NCI-H1694 treated with DMSO at 0.1 percent for 48 hours (cell line): ENCODE measurements around the gene C19orf85.
A peak's percentile ranks its signal among the peaks of the same experiment; 100 is the strongest.

ENCODE experiments used
- DNase-seq: peaks from one replicate; lab custom pipeline; 2025; lab: John Stamatoyannopoulos, UW

The C19orf85 gene

GRCh38 chr19:55477905-55478304 lies 13.4 kb upstream of the C19orf85 start:
- no peak for DNase-seq

DNA sequence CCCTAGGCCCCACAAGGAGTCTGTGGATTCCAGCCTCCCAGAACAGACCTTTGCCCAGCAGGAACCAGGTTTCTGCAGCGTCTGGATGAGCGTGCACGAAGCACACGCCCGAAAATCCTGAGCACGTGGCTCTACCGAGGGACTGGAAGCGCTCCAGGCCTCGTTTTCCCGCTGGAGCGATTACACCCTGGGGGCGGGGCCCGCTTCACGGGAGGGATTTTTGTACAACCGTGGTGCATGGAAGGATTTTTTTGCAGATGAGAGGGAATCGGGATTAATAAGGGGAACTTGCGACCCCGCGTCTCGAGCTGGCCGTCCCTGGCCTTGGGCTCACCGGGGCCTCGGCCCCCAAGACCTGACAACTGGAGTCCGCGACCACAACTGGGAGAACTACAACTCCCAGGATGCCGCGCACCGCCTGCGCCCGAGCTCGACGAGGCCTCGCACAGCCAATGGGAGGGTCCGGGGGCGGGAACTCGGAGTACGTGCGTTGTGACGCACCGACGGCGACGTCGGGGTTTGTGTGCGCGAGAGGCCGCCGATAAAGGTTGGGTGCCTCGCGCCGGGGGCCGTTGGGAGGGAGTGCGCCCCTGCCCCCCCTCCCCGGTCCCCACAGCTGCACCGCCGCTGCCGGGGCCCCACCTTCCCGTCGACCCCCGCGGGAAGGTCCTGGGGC lies 11.7 kb upstream of the C19orf85 start, which contains the start of gene ZNF628:
ZNF628 (plus strand) TSS at position 518 of the 676 bp plus-strand sequence. CDS start 3,294 bp downstream, outside the sequence.
- peak; percentile 95 for DNase-seq

- no peak for DNase-seq
These were observed 10.0 kb upstream of the C19orf85 start for GRCh38 chr19:55474269-55475265.

DNA sequence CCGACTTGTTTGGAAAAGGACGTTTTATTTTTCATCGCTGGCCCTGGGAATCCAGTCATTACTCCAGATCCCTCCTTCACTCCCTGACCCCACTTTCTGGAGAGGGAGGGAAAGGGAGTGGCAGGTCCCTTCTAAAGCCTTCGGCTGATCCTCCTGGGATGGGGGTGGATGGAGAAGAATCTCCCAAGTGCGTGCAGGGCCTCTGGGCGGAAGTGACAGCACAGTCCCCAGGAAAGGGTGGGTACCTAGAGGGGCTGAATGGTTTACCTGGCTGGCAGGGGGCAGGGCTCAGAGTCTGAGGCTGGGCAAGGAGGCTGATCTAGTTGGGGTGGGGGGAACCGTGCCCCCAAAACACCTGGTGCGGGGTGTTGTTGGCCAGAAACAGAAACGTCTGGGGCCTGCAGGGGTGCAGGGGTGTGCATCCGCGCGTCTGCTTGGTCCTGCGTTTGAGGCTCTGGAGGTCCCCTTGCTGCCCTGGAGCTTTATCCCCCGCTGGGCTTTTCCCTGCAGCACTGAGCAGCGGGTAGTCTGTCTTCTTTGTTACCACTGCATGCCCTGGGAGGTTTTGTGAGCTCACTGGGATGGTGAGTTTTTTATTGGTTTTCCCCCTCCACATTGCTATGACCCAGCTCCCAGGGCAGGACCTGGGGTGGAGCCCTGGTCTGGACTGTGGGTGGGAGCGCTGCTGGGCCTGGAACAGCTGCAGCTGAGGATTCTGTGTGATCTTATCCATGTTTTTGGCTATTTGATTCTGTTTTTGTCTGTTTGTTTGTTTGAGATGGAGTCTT lies 8.9 kb upstream of the C19orf85 start:
- DNase-seq = no peak

- no peak for DNase-seq
These were observed 7.9 kb upstream of the C19orf85 start for GRCh38 chr19:55472463-55472862.

DNA sequence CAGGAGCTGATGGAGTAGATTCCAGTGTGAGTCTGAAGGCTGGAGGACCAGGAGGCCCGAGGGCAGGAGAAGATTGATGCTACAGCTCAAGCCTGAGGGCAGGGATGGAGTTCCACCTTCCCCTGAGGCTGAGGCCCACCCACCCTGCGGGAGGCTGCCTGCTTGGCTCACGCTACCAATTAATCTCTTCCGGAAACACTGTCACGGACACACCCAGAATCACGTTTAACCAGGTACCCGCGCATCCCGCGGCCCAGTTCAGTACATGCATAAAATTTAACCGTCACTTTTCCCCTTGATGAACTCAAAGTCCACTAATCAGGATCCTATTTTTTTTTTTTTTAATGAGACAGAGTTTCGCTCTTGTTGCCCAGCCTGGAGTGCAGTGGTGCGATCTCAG lies 6.7 kb upstream of the C19orf85 start:
- DNase-seq = no peak

GRCh38 chr19:55468054-55468393 lies 3.5 kb upstream of the C19orf85 start:
- DNase-seq = no peak

GRCh38 chr19:55467236-55468053 lies 2.9 kb upstream of the C19orf85 start:
- DNase-seq = no peak

DNA sequence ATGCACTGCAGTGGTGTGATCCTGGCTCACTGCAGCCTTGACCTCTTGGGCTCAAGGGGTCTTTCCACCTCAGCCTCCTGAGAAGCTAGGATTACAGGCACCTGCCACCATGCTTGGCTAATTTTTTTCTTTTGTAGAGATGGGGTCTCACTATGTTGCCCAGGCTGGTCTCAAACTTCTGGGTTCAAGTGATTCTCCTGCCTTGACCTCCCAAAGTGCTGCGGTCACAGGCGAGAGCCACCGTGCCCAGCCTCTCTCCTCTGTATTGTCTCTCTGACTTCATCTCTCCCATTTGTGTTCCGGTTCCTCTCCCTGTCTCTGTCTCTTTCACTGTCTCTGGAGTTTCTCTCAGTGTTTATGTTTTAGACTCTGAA lies 1.7 kb upstream of the C19orf85 start:
- no peak for DNase-seq

GRCh38 chr19:55465460-55466240 lies 1.1 kb upstream of the C19orf85 start:
- DNase-seq = no peak

DNA sequence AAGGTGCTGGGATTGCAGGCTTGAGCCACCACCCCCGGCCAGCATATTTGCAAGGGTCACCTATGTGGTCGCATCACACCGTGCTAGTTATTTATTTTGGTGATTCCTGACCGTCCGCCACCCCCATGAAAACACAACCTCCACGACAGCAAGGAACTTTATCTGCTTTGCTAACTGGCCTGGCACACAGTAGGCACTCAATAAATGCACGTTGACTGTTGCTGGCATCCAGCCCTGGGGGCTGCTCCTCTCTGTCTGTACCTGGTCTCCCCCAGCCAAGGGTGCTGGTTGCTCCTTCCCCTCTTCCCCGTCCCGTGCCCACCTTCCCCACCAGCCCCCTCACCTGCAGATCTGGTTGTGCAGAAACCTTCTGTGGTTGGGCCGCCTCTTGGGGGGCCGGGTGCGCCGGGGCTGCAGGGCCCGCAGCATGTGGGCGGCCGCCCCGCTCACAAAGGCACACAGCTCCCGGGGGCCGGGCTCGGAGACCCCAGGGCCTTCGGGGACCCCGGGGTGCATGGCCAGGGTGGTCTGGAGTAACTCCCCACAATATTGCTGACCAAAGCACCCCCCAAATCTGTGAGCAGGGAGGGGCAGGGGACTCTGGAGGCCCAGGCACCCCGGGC lies 401 bp downstream of the C19orf85 start:
- DNase-seq = no peak

DNA sequence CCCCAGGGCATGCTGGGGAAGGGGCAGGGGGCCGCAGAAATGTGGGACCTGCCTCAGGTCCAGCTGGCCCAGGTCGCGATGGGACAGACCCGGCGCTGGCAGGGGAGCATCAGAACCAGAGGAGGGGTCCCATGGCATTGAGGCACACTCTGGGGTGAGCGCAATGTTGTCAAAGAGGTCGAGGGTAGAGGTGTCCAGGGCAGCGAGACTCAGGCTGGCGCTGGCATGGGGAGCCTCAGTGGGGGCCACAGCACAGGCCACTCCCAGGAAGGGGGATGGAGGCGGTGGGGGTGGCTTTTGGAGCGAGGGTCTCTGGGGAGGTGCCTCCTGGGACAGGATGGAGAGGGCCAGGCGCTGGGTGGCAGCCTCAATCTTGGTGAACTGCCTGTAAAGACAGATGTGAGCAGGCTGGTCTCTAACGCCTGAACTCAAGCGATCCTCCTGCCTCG lies 944 bp downstream of the C19orf85 start:
- no peak for DNase-seq

DNA sequence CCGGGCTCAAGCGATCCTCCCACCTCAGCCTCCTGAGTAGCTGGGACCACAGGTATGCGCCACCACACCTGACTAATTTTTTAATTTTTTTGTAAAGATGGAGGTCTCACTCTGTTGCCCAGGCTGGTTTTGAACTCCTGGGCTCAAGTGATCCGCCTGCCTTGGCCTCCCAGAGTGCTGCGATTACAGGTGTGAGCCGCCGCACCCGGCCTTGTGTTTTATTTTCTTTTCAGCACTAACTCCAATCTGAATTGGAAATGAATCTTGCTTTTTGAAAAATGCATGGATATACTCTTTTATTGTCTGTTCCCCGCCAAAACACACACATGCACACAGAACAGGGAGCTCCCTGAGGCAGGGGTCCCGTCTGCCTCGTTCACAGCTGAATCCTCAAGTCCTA lies 1.8 kb downstream of the C19orf85 start:
- DNase-seq = no peak

DNA sequence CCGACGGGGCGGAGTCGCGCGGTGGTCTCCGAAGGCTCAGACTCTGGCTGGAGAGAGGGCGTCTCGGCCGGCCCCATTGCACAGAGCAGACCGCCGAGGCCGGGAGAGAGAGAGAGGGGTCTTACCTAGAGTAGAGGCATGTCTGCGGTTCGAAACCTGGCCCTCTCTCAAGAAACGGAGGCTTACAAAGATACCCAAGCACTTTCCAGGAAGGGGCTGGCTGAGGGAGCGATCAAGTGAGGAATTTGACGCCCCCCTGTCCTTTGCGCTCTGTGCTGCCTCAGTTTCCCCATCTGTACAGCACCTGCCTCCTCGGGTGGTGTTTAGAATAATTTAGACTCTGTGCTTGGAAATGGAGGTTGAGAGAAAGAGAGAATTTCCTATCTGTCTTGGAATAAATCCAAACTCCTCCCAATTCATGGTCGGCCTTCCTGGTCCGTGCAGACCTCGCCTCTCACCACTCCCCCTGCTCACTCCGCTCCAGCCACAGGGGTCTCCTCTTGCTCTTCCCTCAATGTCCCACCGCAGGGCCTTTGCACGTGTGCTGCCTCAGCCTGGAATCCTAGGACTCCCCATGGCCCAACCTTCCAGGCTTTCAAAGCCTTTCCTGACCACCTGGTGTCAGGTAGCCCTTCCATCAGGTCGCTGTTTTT lies 2.5 kb downstream of the C19orf85 start:
- DNase-seq = no peak

DNA sequence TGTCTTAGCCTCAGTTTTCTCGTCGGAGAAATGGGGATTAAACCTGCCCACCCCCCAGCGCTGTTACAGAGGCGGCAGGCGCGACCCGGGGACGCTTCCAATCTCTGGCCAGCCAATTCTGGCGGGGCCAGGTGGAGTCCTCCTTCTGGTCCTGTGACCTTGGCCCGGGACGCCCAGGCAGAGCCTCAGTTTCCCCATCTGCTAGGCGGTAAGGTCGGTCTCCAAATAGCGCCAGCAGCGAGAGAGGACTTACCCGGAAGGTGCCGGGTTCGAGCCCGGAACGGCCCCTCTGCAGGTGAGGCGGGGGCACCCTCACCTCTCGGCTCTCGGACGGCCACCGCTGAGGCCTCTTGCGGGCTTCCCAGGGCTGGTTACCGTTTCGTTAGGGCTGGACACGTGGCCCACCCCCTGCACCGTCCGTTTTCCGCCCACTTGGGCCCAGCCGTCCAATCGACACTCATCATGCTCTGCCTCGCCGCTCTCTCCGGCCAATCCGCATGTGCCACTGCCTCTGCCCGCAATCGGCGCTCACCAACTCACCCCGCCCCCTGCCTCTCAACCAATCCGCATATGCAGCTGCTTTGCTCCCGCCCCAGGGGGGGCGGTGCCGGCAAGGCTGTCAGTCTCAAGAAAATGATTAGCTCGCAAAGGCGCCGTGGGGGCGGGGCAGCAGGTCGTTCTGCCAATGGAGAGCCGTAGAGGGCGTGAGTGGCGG lies 3.1 kb downstream of the C19orf85 start, which contains the start of gene ISOC2:
ISOC2 (minus strand) TSS at position 384 of the 715 bp plus-strand sequence. CDS start 5,156 bp downstream, outside the sequence.
- DNase-seq = peak; percentile 98

GRCh38 chr19:55460670-55461258 lies 3.8 kb downstream of the C19orf85 start:
- DNase-seq = peak; percentile 34

DNA sequence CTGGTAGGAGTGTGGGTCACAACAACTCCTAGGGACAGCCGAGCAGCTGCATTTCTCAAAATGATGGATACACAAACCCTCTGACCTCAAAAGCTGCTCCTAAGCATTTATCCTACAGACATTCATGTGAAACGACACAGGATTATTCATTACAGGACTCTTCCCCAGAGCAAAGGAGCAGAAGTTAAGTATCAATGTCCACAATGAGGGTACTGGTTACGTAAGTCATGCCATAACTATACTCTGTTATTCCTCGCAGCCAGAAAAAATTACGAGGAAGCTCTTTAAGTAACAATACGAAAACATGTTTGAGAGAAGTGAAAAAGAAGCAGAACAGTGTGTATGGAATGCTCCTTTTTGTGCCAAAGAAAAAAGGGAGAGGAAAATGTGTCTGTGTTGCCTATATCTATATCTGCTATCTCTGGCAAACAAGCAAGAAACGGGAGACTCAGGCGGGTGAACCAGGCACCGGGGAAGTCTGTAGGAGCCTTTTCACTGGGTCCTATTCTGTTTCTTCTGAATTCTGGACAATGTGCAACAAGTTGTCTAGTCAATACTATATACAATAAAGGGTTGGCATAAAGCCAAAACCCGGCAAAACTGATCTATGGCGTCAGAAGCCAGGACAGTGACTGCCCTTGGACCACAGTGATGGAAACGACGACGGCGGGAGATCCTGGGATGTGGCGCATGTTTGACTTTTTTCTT lies 4.4 kb downstream of the C19orf85 start:
- no peak for DNase-seq

- DNase-seq = no peak
These were observed 5.0 kb downstream of the C19orf85 start for GRCh38 chr19:55459551-55459949.
